ENCODE data around the gene ITIH5. TPM values are rescaled to one million over a fixed set of nuclear protein-coding genes. Genes with fewer than 3 reads are reported as not detected.

Gene ITIH5
- total and polyA plus RNA-seq, 4 donors, result 0.88 to 68.5 (median 6.4) TPM

GRCh38 chr10:7577579-7577978, 89.2 kb downstream of the ITIH5 start:
- ATAC-seq (ENCODE audit: insufficient read depth, low FRiP score) (no peak), DNase-seq (no peak)
- Histone ChIP-seq H3K27me3 (ENCODE audit: control insufficient read depth in 3 of 3, insufficient read depth in 3 of 3, low read length in 2 of 3) (no peaks in the 10 kb centered on the region), H3K4me1 (ENCODE audit: control insufficient read depth in 5 of 5, insufficient read depth in 5 of 5, low read length in 5 of 5) (peaks cover 0 to 7% (median 0%) of the 10 kb centered on the region in 5 donors), H3K9me3 (ENCODE audit: control insufficient read depth in 4 of 4, insufficient read depth in 3 of 4, low read length in 3 of 4) (no peaks in the 10 kb centered on the region), H3K4me3 (no peak overlapping the region), H3K27ac (ENCODE audit: low read depth in 1 of 2, low read length in 1 of 2) (no peak overlapping the region), H3K36me3 (ENCODE audit: control insufficient read depth in 4 of 4, insufficient read depth in 4 of 4, low read length in 4 of 4) (no peaks in the 10 kb centered on the region), H3K9ac (ENCODE audit: insufficient read depth in 1 of 2, low read length in 2 of 2) (no peak overlapping the region)
- 93 to 95% methylated on average over 5 of the region's 5 CpGs for WGBS, 2 donors
- TF ChIP-seq CTCF (IDR thresholded peaks at IDR 0.05; ENCODE audit: control extremely low read depth, extremely low read depth), result no peak

- no peak overlapping the region for H3K27ac ChIP-seq (ENCODE audit: low read depth in 1 of 2, low read length in 1 of 2)
- TF ChIP-seq CTCF (IDR thresholded peaks at IDR 0.05; ENCODE audit: control extremely low read depth, extremely low read depth), result no peak
- no peak overlapping the region for H3K4me3 ChIP-seq
- H3K27me3 ChIP-seq (ENCODE audit: control insufficient read depth in 3 of 3, insufficient read depth in 3 of 3, low read length in 2 of 3), result no peaks in the 10 kb centered on the region
- no peaks in the 10 kb centered on the region for H3K36me3 ChIP-seq (ENCODE audit: control insufficient read depth in 4 of 4, insufficient read depth in 4 of 4, low read length in 4 of 4)
- peaks cover 0 to 10% (median 0%) of the 10 kb centered on the region in 5 donors for H3K4me1 ChIP-seq (ENCODE audit: control insufficient read depth in 5 of 5, insufficient read depth in 5 of 5, low read length in 5 of 5)
- no peak overlapping the region for H3K9ac ChIP-seq (ENCODE audit: insufficient read depth in 1 of 2, low read length in 2 of 2)
- DNase-seq (no peak), ATAC-seq (ENCODE audit: insufficient read depth, low FRiP score) (no peak)
- no peaks in the 10 kb centered on the region for H3K9me3 ChIP-seq (ENCODE audit: control insufficient read depth in 4 of 4, insufficient read depth in 3 of 4, low read length in 3 of 4)
- 64 to 73% methylated on average over 4 of the region's 4 CpGs for WGBS, 2 donors
Measured at GRCh38 chr10:7577176-7577575, 89.6 kb downstream of the ITIH5 start.

GRCh38 chr10:7576340-7576739, 90.4 kb downstream of the ITIH5 start:
- H3K4me1 ChIP-seq (ENCODE audit: control insufficient read depth in 5 of 5, insufficient read depth in 5 of 5, low read length in 5 of 5), result peaks cover 0 to 18% (median 0%) of the 10 kb centered on the region in 5 donors
- ATAC-seq (ENCODE audit: insufficient read depth, low FRiP score) (no peak), DNase-seq (no peak)
- no peak overlapping the region for H3K9ac ChIP-seq (ENCODE audit: insufficient read depth in 1 of 2, low read length in 2 of 2)
- H3K4me3 ChIP-seq, result no peak overlapping the region
- no peaks in the 10 kb centered on the region for H3K36me3 ChIP-seq (ENCODE audit: control insufficient read depth in 4 of 4, insufficient read depth in 4 of 4, low read length in 4 of 4)
- TF ChIP-seq CTCF (IDR thresholded peaks at IDR 0.05; ENCODE audit: control extremely low read depth, extremely low read depth), result no peak
- no peak overlapping the region for H3K27ac ChIP-seq (ENCODE audit: low read depth in 1 of 2, low read length in 1 of 2)
- no peaks in the 10 kb centered on the region for H3K9me3 ChIP-seq (ENCODE audit: control insufficient read depth in 4 of 4, insufficient read depth in 3 of 4, low read length in 3 of 4)
- H3K27me3 ChIP-seq (ENCODE audit: control insufficient read depth in 3 of 3, insufficient read depth in 3 of 3, low read length in 2 of 3), result no peaks in the 10 kb centered on the region
- WGBS, 2 donors, result 91 to 92% methylated on average over 21 of the region's 21 CpGs

GRCh38 chr10:7572391-7572790, 94.4 kb downstream of the ITIH5 start:
- no peak overlapping the region for H3K27ac ChIP-seq (ENCODE audit: low read depth in 1 of 2, low read length in 1 of 2)
- ATAC-seq (ENCODE audit: insufficient read depth, low FRiP score), result peak; percentile 72
- peak; percentile 84 to 92 (median 91) for DNase-seq
- H3K36me3 ChIP-seq (ENCODE audit: control insufficient read depth in 4 of 4, insufficient read depth in 4 of 4, low read length in 4 of 4), result no peaks in the 10 kb centered on the region
- no peaks in the 10 kb centered on the region for H3K27me3 ChIP-seq (ENCODE audit: control insufficient read depth in 3 of 3, insufficient read depth in 3 of 3, low read length in 2 of 3)
- 9 to 24% methylated on average over 3 of the region's 3 CpGs for WGBS, 2 donors
- H3K4me3 ChIP-seq, result no peak overlapping the region
- no peak for TF ChIP-seq CTCF (IDR thresholded peaks at IDR 0.05; ENCODE audit: control extremely low read depth, extremely low read depth)
- H3K9ac ChIP-seq (ENCODE audit: insufficient read depth in 1 of 2, low read length in 2 of 2), result no peak overlapping the region
- no peaks in the 10 kb centered on the region for H3K9me3 ChIP-seq (ENCODE audit: control insufficient read depth in 4 of 4, insufficient read depth in 3 of 4, low read length in 3 of 4)
- peaks cover 0 to 31% (median 0%) of the 10 kb centered on the region in 5 donors for H3K4me1 ChIP-seq (ENCODE audit: control insufficient read depth in 5 of 5, insufficient read depth in 5 of 5, low read length in 5 of 5)

Data from lung (tissue), 12 donors.